Muscle of leg (tissue), 11 donors: ENCODE data around the gene RGL3. TPM values are rescaled to one million over a fixed set of nuclear protein-coding genes. Genes with fewer than 3 reads are reported as not detected.
"Not testable (repeated sequence)": the region's sequence is repeated elsewhere in the genome, so short reads cannot be mapped to it uniquely, and the experiment has no call there.

Experiments used
- DNase-seq: peaks from one replicate; pipeline ENCODE4 v3.0.0; 2013
- H3K27ac ChIP-seq: one replicate; pipeline ENCODE4 v1.5.1; 2013; ENCODE audit warnings: mild to moderate bottlenecking, low read length, control low read depth
- H3K27me3 ChIP-seq: one replicate; pipeline ENCODE4 v1.6.1; 2013; ENCODE audit warnings: low read length; ENCODE audit not compliant: control insufficient read depth, insufficient read depth
- H3K36me3 ChIP-seq: one replicate; pipeline ENCODE4 v1.6.1; 2013; ENCODE audit warnings: low read length; ENCODE audit not compliant: control insufficient read depth, insufficient read depth
- H3K4me1 ChIP-seq: one replicate; pipeline ENCODE4 v1.6.1; 2013; ENCODE audit warnings: low read length; ENCODE audit not compliant: control insufficient read depth, insufficient read depth
- H3K4me3 ChIP-seq: one replicate; pipeline ENCODE4 v1.5.1; 2013; ENCODE audit warnings: low read length, control low read depth
- H3K9me3 ChIP-seq: replicated peaks from 2 replicates; pipeline ENCODE4 v1.6.1; 2013; ENCODE audit warnings: low read depth, low read length; ENCODE audit not compliant: control insufficient read depth
- WGBS: methylation state at CpG from one replicate; pipeline ENCODE4 v1.1.5; 2013; ENCODE audit warnings: missing lambda C conversion rate; ENCODE audit not compliant: insufficient coverage; 5-methylcytosine and 5-hydroxymethylcytosine counted together
- polyA plus RNA-seq, 8 donors: library from polyadenylated mRNA; unstranded; fragments of 120-200 nt; gene quantifications; one replicate each; pipeline versions ENCODE4 v1.2.1 to v1.2.3, GENCODE V29; 2013; ENCODE audit warnings: inconsistent platforms in 1 of 8, low replicate concordance in 1 of 8; ENCODE audit not compliant: insufficient read length in 8 of 8, insufficient read depth in 1 of 8
- total RNA-seq: library from RNA; stranded (reverse); fragments of 120-200 nt; gene quantifications from one replicate; pipeline ENCODE4 v1.2.4, GENCODE V29; 2013

Gene RGL3
- total and polyA plus RNA-seq, 9 donors = 0.12 to 2.3 (median 0.38) TPM

GRCh38 chr19:11421371-11422098 is 2.4 kb upstream of the RGL3 start:
- Histone ChIP-seq H3K9me3 (peaks cover 2% of the 10 kb centered on the region), H3K4me3 (no peak overlapping the region), H3K27me3 (peaks cover 77% of the 10 kb centered on the region), H3K36me3 (no peaks in the 10 kb centered on the region), H3K27ac (no peak overlapping the region), H3K4me1 (peaks cover 36% of the 10 kb centered on the region)
- DNase-seq = no peak
- WGBS = 4% methylated on average over 31 of the region's 36 CpGs

DNA sequence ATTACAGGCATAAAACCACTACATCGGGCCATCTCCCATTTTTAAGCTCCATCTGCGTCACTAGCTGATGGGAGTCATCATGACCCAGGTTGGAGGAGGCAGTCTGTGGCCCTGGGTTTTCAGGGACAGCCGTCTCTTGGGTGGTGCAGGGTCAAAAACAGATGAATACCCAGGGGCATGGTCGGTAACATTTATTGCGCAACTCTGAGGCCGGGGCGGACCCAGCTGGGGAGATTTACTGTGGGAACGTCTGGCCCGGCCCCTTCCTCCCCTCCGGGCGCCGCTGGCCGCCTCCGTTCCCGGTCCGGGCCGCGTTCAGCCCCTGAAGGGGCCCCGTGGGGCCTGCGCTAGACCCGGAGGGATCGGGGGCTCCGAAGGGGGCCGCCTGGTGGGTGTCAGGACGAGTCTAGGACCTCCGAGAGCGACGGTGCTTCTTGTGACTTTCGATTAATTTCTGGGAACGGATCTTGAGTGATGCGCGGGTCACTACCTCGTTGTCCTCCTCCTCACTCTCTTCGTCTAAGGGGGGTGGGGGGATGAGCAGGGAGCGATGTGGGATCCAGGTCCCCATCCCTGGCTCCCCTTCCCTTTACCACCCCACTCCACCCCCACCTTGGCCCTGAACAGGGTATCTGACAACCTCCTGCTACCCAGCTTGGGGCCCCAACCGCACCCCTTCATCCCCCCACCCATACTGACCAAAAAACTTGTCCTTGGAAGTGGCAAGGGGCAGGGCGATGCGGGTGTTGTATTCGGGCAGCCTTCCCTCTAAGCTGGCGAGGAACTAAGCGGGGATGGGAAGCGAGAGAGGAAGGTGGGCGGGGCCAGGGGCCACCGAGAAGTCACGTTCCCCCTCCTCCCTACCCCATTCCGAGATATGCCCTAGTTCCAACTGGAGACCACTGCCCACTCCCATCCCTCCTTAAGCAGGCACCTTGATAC is 1.6 kb upstream of the RGL3 start:
- peak; percentile 38 for DNase-seq
- H3K27ac ChIP-seq = no peak overlapping the region
- H3K27me3 ChIP-seq = peaks cover 86% of the 10 kb centered on the region
- peak overlapping the region; percentile 5 for H3K4me3 ChIP-seq
- no peaks in the 10 kb centered on the region for H3K36me3 ChIP-seq
- 2% methylated on average over 24 of the region's 46 CpGs for WGBS
- peaks cover 36% of the 10 kb centered on the region for H3K4me1 ChIP-seq
- H3K9me3 ChIP-seq = peaks cover 2% of the 10 kb centered on the region

- peaks cover 35% of the 10 kb centered on the region for H3K4me1 ChIP-seq
- H3K36me3 ChIP-seq = no peaks in the 10 kb centered on the region
- H3K27ac ChIP-seq = no peak overlapping the region
- DNase-seq = no peak
- H3K9me3 ChIP-seq = peaks cover 2% of the 10 kb centered on the region
- 0% methylated on average over 11 of the region's 16 CpGs for WGBS
- no peak overlapping the region for H3K4me3 ChIP-seq
- peaks cover 76% of the 10 kb centered on the region for H3K27me3 ChIP-seq
Measured at GRCh38 chr19:11418094-11418548, 993 bp downstream of the RGL3 start.

GRCh38 chr19:11416346-11417052 is 2.6 kb downstream of the RGL3 start:
- Histone ChIP-seq H3K4me1 (peaks cover 20% of the 10 kb centered on the region), H3K36me3 (no peaks in the 10 kb centered on the region), H3K9me3 (no peaks in the 10 kb centered on the region), H3K27ac (no peak overlapping the region), H3K4me3 (no peak overlapping the region), H3K27me3 (peaks cover 62% of the 10 kb centered on the region)
- WGBS = 88% methylated on average over 11 of the region's 17 CpGs
- DNase-seq = no peak

- DNase-seq = no peak
- WGBS = no CpG with 5 or more reads among the region's 2 CpGs
- Histone ChIP-seq H3K27ac (no peak overlapping the region), H3K36me3 (no peaks in the 10 kb centered on the region), H3K4me3 (no peak overlapping the region), H3K27me3 (peaks cover 44% of the 10 kb centered on the region), H3K9me3 (no peaks in the 10 kb centered on the region), H3K4me1 (peaks cover 8% of the 10 kb centered on the region)
Measured at GRCh38 chr19:11414544-11414943, 4.6 kb downstream of the RGL3 start.

DNA sequence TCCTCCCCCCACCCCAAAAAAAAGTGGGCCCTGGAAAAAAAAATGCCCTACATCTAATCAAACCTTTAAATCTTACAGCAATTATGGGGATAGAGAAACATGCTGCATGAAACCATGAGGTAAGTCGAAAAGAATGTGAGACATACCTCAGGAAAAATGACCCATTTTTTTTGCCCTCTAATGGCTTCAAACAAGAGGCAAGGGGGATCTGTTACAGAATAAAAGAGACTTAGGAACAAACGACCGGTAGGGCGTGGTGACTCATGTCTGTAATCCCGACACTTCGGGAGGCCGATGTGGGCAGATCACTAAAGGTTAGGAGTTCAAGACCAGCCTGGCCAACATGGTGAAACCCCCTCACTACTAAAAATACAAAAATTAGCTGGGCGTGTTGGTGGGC is 8.4 kb downstream of the RGL3 start:
- WGBS = 74% methylated on average over 2 of the region's 8 CpGs
- DNase-seq = no peak
- H3K4me1 ChIP-seq = no peaks in the 10 kb centered on the region
- H3K36me3 ChIP-seq = no peaks in the 10 kb centered on the region
- no peak overlapping the region for H3K27ac ChIP-seq
- H3K4me3 ChIP-seq = no peak overlapping the region
- H3K27me3 ChIP-seq = peaks cover 24% of the 10 kb centered on the region
- H3K9me3 ChIP-seq = no peaks in the 10 kb centered on the region

DNA sequence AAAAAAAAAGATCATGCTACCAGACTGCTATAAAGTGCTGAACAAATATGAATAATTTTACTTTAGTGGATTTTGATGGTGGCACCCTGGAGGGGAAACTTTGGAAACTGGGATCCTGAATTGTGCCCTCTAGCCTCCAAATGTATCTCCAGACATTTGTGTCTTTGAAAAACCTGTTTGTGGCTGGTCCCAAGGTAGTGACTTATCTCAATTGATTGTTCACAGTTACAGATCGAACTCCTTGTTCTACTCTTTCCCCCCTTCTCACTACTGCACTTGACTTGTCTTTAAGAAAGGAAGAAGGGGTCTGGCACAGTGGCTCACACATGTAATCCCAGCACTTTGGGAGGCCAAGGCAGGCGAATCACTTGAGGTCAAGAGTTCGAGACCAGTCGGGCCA is 10.5 kb downstream of the RGL3 start:
- no CpG with 5 or more reads among the region's 4 CpGs for WGBS
- peaks cover 29% of the 10 kb centered on the region for H3K27me3 ChIP-seq

DNA sequence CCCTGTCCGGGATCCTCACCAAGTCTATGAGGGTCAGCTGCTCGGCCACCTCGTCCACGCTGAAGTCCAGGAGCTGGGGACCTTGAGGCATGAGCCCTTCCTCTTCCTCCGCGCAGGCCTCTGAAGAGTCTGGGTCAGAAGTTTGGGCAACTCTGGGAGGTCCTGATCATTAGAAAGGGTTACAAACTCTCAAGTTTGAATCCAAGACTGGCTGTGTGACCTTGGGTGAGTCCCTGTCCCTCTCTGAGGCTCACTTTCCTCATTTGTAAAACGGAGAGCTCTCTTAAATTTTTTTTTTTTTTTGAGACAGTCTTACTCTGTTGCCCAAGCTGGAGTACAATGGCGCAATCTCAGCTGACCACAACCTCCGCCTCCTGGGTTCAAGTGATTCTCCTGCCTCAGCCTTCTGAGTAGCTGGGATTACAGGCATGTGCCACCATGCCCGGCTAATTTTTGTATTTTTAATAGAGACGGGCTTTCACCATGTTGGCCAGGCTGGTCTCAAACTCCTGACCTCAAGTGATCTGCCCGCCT is 12.3 kb downstream of the RGL3 start:
- not testable (repeated sequence) for H3K27ac ChIP-seq, DNase-seq, H3K4me3 ChIP-seq, H3K9me3 ChIP-seq, H3K36me3 ChIP-seq, H3K4me1 ChIP-seq
- 76% methylated on average over 9 of the region's 12 CpGs for WGBS
- peaks cover 29% of the 10 kb centered on the region for H3K27me3 ChIP-seq

More for the DNA sequence above, 10.5 kb downstream of the RGL3 start:
- Histone ChIP-seq H3K36me3 (no peaks in the 10 kb centered on the region), H3K9me3 (no peaks in the 10 kb centered on the region), H3K4me1 (no peaks in the 10 kb centered on the region), H3K4me3 (no peak overlapping the region), H3K27ac (no peak overlapping the region)
- DNase-seq = no peak

DNA sequence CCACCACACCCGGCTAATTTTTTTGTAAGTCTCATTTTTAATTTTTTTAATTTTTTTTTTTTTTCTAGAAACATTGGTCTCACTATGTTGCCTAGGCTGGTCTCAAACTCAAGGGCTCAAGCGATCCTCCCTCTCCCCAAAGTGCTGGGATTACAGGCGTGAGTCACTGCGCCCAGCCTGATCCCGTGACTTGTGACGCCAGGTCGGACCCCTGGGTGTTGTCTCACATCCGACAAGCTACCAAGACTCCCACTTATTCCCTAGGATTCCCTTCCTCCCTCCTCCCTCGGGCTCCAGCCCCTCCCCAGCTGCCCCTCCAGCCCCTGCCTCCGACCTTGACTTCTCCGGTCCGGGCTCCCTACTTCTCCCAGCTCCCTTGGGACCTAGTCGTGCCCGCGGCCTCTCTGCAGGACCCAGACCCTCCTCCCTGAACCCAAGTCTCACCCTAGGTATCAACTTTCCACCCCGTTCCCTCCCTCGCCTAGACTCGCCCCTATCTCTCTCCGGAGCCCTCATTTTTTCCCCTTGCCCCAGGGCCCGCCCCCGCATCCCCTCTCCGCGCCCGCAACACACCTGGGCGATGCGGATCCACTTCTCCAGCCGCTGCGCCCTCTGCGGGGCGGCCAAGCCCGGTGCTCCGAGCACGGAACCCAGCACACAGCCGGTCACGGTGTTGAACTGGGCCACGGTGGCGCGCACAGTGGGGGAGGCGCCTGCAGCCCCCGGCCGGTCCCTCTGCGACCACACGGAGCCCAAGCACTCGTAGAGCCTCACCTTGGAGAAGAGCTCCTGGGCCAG is 13.1 kb downstream of the RGL3 start:
- Histone ChIP-seq H3K4me1 (no peaks in the 10 kb centered on the region), H3K36me3 (no peaks in the 10 kb centered on the region), H3K27ac (no peak overlapping the region), H3K27me3 (peaks cover 25% of the 10 kb centered on the region), H3K4me3 (no peak overlapping the region), H3K9me3 (no peaks in the 10 kb centered on the region)
- no peak for DNase-seq
- 25% methylated on average over 43 of the region's 44 CpGs for WGBS
